Neural cell (in vitro differentiated cells): ENCODE results near the gene OTOP3. TPM values are rescaled to one million over a fixed set of nuclear protein-coding genes. Genes with fewer than 3 reads are reported as not detected.

Source experiments
- H2AFZ ChIP-seq: fragments of 200-600, 300-800 bp; sonication (generic), shearing (Covaris generic); 2 replicates; pipeline ENCODE4 v1.6.0; 2014; ENCODE audit warnings: low read depth, mild to moderate bottlenecking, antibody characterized with exemption, low read length, moderate library complexity
- H3F3A ChIP-seq: fragments of 200-600 bp; shearing (Covaris generic); 2 replicates; pipeline ENCODE4 v1.6.1; 2016; ENCODE audit warnings: mild to moderate bottlenecking, moderate library complexity, mixed read lengths, antibody characterized with exemption, low read length; ENCODE audit not compliant: insufficient read depth, poor library complexity, severe bottlenecking
- H3K27ac ChIP-seq: fragments of 200-600, 300-800 bp; sonication (generic), shearing (Covaris generic); 2 replicates; pipeline ENCODE4 v1.5.1; 2014; ENCODE audit warnings: mild to moderate bottlenecking, low read length, moderate library complexity
- H3K27me3 ChIP-seq: fragments of 300-800, 200-600 bp; sonication (generic), shearing (Covaris generic); 2 replicates; pipeline ENCODE4 v1.6.0; 2014; ENCODE audit warnings: mild to moderate bottlenecking, low read depth, low read length, moderate library complexity; ENCODE audit not compliant: insufficient read depth
- H3K36me3 ChIP-seq: fragments of 300-800, 200-600 bp; sonication (generic), shearing (Covaris generic); 2 replicates; pipeline ENCODE4 v1.5.1; 2014; ENCODE audit warnings: mild to moderate bottlenecking, antibody characterized with exemption, low read length, moderate library complexity; ENCODE audit not compliant: insufficient read depth
- H3K4me2 ChIP-seq: fragments of 300-800, 200-600 bp; sonication (generic), shearing (Covaris generic); 2 replicates; pipeline ENCODE4 v1.6.0; 2014; ENCODE audit warnings: mild to moderate bottlenecking, low read length
- H3K4me3 ChIP-seq: fragments of 300-800, 200-600 bp; sonication (generic), shearing (Covaris generic); 2 replicates; pipeline ENCODE4 v1.5.1; 2014; ENCODE audit warnings: mild to moderate bottlenecking, low read length, moderate library complexity
- H3K79me2 ChIP-seq: fragments of 200-600 bp; shearing (Covaris generic); replicated peaks from 2 replicates; pipeline ENCODE4 v1.6.0; 2014; ENCODE audit warnings: mild to moderate bottlenecking, low read length, moderate library complexity; ENCODE audit not compliant: insufficient read depth
- H3K9ac ChIP-seq: fragments of 300-800, 200-600 bp; sonication (generic), shearing (Covaris generic); 2 replicates; pipeline ENCODE4 v1.6.1; 2016; ENCODE audit warnings: mild to moderate bottlenecking, low read length, mixed read lengths
- H3K9me2 ChIP-seq: fragments of 200-600 bp; shearing (Covaris generic); 2 replicates; pipeline ENCODE4 v1.6.1; 2016; ENCODE audit warnings: mild to moderate bottlenecking, low read length, mixed read lengths; ENCODE audit not compliant: insufficient read depth
- H3K9me3 ChIP-seq: fragments of 200-600, 300-800 bp; sonication (generic), shearing (Covaris generic); 2 replicates; pipeline ENCODE4 v1.6.1; 2016; ENCODE audit warnings: mild to moderate bottlenecking, mixed run types, low read length, moderate library complexity, mixed read lengths
- H4K20me1 ChIP-seq: fragments of 200-600 bp; shearing (Covaris generic); 2 replicates; pipeline ENCODE4 v1.6.1; 2016; ENCODE audit warnings: mild to moderate bottlenecking, mixed run types; ENCODE audit not compliant: insufficient read depth
- CTCF ChIP-seq: fragments of 450-650 bp; IDR thresholded peaks from 2 replicates; pipeline ENCODE4 v1.5.1; 2014; ENCODE audit warnings: antibody characterized with exemption, mild to moderate bottlenecking, moderate library complexity; ENCODE audit not compliant: poor library complexity, severe bottlenecking
- EP300 ChIP-seq: fragments of 450-650 bp; conservative IDR thresholded peaks from 2 replicates; pipeline ENCODE4 v1.6.1; 2014; ENCODE audit warnings: antibody characterized with exemption, mild to moderate bottlenecking, moderate library complexity; ENCODE audit not compliant: poor library complexity, severe bottlenecking
- EZH2 ChIP-seq: fragments of 200-600, 300-800 bp; shearing (Covaris generic), sonication (generic); IDR thresholded peaks from 2 replicates; pipeline ENCODE4 v1.6.1; 2014; ENCODE audit warnings: antibody characterized with exemption, low read length, borderline replicate concordance, mild to moderate bottlenecking; ENCODE audit not compliant: insufficient read depth, poor library complexity, severe bottlenecking
- MXI1 ChIP-seq: fragments of 450-650 bp; conservative IDR thresholded peaks from 2 replicates; pipeline ENCODE4 v1.6.1; 2014; ENCODE audit warnings: antibody characterized with exemption, mild to moderate bottlenecking; ENCODE audit not compliant: poor library complexity, severe bottlenecking
- POLR2AphosphoS5 ChIP-seq: IDR thresholded peaks from 2 replicates; pipeline ENCODE4 v1.6.1; 2012
- RAD21 ChIP-seq: fragments of 450-650 bp; conservative IDR thresholded peaks from 2 replicates; pipeline ENCODE4 v1.6.1; 2014; ENCODE audit warnings: antibody characterized with exemption, mild to moderate bottlenecking, moderate library complexity
- REST ChIP-seq: IDR thresholded peaks from 2 replicates; pipeline ENCODE4 v1.6.1; 2012; ENCODE audit warnings: borderline replicate concordance
- SMC3 ChIP-seq: fragments of 450-650 bp; conservative IDR thresholded peaks from 2 replicates; pipeline ENCODE4 v1.6.1; 2014; ENCODE audit warnings: antibody characterized with exemption, mild to moderate bottlenecking, moderate library complexity; ENCODE audit not compliant: poor library complexity
- TAF1 ChIP-seq: IDR thresholded peaks from 2 replicates; pipeline ENCODE4 v1.6.1; 2012; ENCODE audit warnings: low read depth
- polyA plus RNA-seq: library from polyadenylated mRNA; depleted of rRNA; stranded (reverse); fragments of >200 nt; gene quantifications from 2 replicates; pipeline ENCODE4 v1.2.3, GENCODE V29; 2014

Gene OTOP3
- polyA plus RNA-seq, 1 donor from 2014 or later = not detected

GRCh38 chr17:74956093-74956492, 20.4 kb downstream of the OTOP3 start:
- no peak for TF ChIP-seq TAF1
- TF ChIP-seq MXI1 = no peak
- TF ChIP-seq POLR2AphosphoS5 = no peak
- TF ChIP-seq CTCF = no peak
- no peak for TF ChIP-seq RAD21
- TF ChIP-seq EZH2 = no peak
- no peak for TF ChIP-seq EP300
- no peak overlapping the region for H3K9ac ChIP-seq
- H3K9me2 ChIP-seq = no peaks in the 10 kb centered on the region
- H3K79me2 ChIP-seq = no peaks in the 10 kb centered on the region
- H4K20me1 ChIP-seq = no peaks in the 10 kb centered on the region
- no peak overlapping the region for H2AFZ ChIP-seq
- no peak overlapping the region for H3K4me3 ChIP-seq
- H3F3A ChIP-seq = no peaks in the 10 kb centered on the region
- H3K27me3 ChIP-seq = no peaks in the 10 kb centered on the region
- no peak overlapping the region for H3K27ac ChIP-seq
- H3K9me3 ChIP-seq = no peaks in the 10 kb centered on the region
- H3K4me2 ChIP-seq = no peak overlapping the region
- H3K36me3 ChIP-seq = no peaks in the 10 kb centered on the region

- H3K79me2 ChIP-seq = no peaks in the 10 kb centered on the region
- no peaks in the 10 kb centered on the region for H3K9me2 ChIP-seq
- H3K9me3 ChIP-seq = no peaks in the 10 kb centered on the region
- TF ChIP-seq REST (no peak), RAD21 (peak; percentile 74), SMC3 (peak; percentile 82), CTCF (peak; percentile 84)
- H3K4me3 ChIP-seq = no peak overlapping the region
- no peaks in the 10 kb centered on the region for H4K20me1 ChIP-seq
- no peak overlapping the region for H3K9ac ChIP-seq
- no peaks in the 10 kb centered on the region for H3F3A ChIP-seq
- no peaks in the 10 kb centered on the region for H3K27me3 ChIP-seq
- no peaks in the 10 kb centered on the region for H3K36me3 ChIP-seq
- no peak overlapping the region for H2AFZ ChIP-seq
- no peak overlapping the region for H3K27ac ChIP-seq
- no peak overlapping the region for H3K4me2 ChIP-seq
Observed at GRCh38 chr17:74957935-74958740, 22.4 kb downstream of the OTOP3 start.
